HL-60 (cell line): Measurements from ENCODE around the gene EXOC3L2.

Experiments used
- DNase-seq, 2 experiments: peaks; one replicate each; pipeline ENCODE4 v3.0.0-alpha.2; 2010 to 2020; ENCODE audit warnings: low read depth in 1 of 2, low spot score in 1 of 2
- H3K27ac ChIP-seq: fragments of 250-450 bp; sonication (Bioruptor Pico); replicated peaks from 2 replicates; pipeline ENCODE4 v1.5.1; 2020; ENCODE audit warnings: mild to moderate bottlenecking, moderate library complexity
- H3K27me3 ChIP-seq: fragments of 250-450 bp; sonication (Bioruptor Pico); 2 replicates; pipeline ENCODE4 v1.5.1; 2021; ENCODE audit warnings: mild to moderate bottlenecking, moderate library complexity; ENCODE audit not compliant: insufficient read depth, poor library complexity, severe bottlenecking
- H3K4me3 ChIP-seq: replicated peaks from 2 replicates; pipeline ENCODE4 v1.5.1; 2011; ENCODE audit warnings: mild to moderate bottlenecking, control low read depth, low read length; ENCODE audit not compliant: insufficient read depth
- CTCF ChIP-seq: IDR thresholded peaks from one replicate; pipeline ENCODE4 v1.5.1; 2011; ENCODE audit warnings: low read length, control low read depth, inconsistent platforms; ENCODE audit not compliant: insufficient read depth
- GABPA ChIP-seq: IDR thresholded peaks from 2 replicates; pipeline ENCODE4 v1.6.1; 2012; ENCODE audit warnings: low read depth
- POLR2AphosphoS5 ChIP-seq: IDR thresholded peaks from 2 replicates; pipeline ENCODE4 v1.6.1; 2012; ENCODE audit warnings: low read depth
- REST ChIP-seq: IDR thresholded peaks from 2 replicates; pipeline ENCODE4 v1.6.1; 2012; ENCODE audit warnings: low read depth; ENCODE audit not compliant: insufficient replicate concordance
- SPI1 ChIP-seq: IDR thresholded peaks from 2 replicates; pipeline ENCODE4 v1.6.1; 2012; ENCODE audit warnings: low read depth, mild to moderate bottlenecking, borderline replicate concordance
- long read RNA-seq: library from polyadenylated mRNA; unstranded; transcript quantifications from one replicate; pipeline ENCODE4 v2.0.0, GENCODE V29; 2020

Gene EXOC3L2
- long read RNA-seq: 0 reads

GRCh38 chr19:45245334-45245787, at the start of gene EXOC3L2:
TSS of gene EXOC3L2 (minus strand) at chr19:45245407. CDS start at chr19:45239045, 6,362 bp downstream.
- no peak for DNase-seq
- H3K4me3 ChIP-seq: no peak within 1 kb of the TSS
- TF ChIP-seq GABPA: no peak
- no peak for TF ChIP-seq POLR2AphosphoS5
- TF ChIP-seq REST: no peak
- no peak for TF ChIP-seq CTCF
- no peak for TF ChIP-seq SPI1
- no peak within 1 kb of the TSS for H3K27ac ChIP-seq
- no peaks in the 10 kb centered on the region for H3K27me3 ChIP-seq

GRCh38 chr19:45294291-45295029, 49.3 kb upstream of the EXOC3L2 start:
- TF ChIP-seq REST (no peak), CTCF (no peak), SPI1 (no peak), GABPA (no peak), POLR2AphosphoS5 (no peak)
- H3K27ac ChIP-seq: no peak overlapping the region
- no peaks in the 10 kb centered on the region for H3K27me3 ChIP-seq
- H3K4me3 ChIP-seq: no peak overlapping the region
- DNase-seq: no peak

- Histone ChIP-seq H3K27me3 (no peaks in the 10 kb centered on the region), H3K4me3 (no peak overlapping the region), H3K27ac (no peak overlapping the region)
- TF ChIP-seq REST: no peak
- TF ChIP-seq CTCF: no peak
- TF ChIP-seq GABPA: no peak
- no peak for TF ChIP-seq POLR2AphosphoS5
- TF ChIP-seq SPI1: no peak
- DNase-seq: no peak
Measured at GRCh38 chr19:45293682-45294081, 48.5 kb upstream of the EXOC3L2 start.
